ENCODE results near the gene ARHGAP28.

ARHGAP28 gene

DNA sequence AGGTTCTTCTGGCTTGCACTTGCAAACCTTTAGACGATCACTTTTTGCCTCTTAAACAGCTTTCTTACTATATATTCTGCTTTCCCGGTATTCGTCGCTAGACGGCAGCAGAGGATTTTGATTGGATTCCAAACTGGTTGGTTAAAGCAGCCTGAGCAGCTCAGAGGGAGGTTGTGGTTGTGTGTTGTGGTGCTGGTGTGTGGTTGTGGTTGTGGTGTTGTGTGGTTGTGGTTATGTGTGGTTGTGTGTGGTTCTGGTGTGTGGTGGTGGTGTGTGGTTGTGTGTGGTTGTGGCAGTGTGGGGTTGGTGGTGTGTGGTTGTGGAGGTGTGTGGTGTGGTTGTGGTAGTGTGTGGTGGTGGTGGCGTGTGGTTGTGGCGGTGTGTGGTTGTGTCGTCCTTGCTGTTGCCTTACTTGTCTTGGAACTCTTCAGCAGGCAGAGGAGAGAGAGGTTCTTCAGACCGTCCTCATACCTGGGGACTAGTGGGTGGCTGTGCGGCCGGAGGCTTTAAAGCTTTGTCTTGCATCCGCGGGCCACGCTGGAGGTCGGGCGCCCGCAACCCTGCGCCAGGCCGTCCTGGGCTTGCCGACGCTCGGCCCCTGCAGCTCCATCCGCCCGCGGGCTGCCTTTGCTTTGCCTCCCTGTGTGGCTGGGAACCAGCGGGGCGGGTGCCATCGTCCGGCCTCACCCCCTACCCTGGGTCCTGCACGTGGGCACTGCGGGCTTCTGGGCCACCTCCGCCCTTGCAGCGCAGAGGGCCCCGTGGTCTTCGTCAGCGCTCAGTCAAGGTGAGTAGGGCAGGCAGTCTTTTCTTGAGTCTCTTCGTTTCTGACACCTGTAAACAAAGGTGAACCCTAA is 190.8 kb downstream of the ARHGAP28 start:
- DNase-seq (ENCODE audit: low read depth): peak; percentile 62
- no peak overlapping the region for H3K4me3 ChIP-seq (ENCODE audit: low read depth, low read length)
- TF ChIP-seq, protein P1, sequence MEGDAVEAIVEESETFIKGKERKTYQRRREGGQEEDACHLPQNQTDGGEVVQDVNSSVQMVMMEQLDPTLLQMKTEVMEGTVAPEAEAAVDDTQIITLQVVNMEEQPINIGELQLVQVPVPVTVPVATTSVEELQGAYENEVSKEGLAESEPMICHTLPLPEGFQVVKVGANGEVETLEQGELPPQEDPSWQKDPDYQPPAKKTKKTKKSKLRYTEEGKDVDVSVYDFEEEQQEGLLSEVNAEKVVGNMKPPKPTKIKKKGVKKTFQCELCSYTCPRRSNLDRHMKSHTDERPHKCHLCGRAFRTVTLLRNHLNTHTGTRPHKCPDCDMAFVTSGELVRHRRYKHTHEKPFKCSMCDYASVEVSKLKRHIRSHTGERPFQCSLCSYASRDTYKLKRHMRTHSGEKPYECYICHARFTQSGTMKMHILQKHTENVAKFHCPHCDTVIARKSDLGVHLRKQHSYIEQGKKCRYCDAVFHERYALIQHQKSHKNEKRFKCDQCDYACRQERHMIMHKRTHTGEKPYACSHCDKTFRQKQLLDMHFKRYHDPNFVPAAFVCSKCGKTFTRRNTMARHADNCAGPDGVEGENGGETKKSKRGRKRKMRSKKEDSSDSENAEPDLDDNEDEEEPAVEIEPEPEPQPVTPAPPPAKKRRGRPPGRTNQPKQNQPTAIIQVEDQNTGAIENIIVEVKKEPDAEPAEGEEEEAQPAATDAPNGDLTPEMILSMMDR (IDR thresholded peaks at IDR 0.05; ENCODE audit: control insufficient read depth, extremely low read depth, insufficient read depth): peak; percentile 88

DNA sequence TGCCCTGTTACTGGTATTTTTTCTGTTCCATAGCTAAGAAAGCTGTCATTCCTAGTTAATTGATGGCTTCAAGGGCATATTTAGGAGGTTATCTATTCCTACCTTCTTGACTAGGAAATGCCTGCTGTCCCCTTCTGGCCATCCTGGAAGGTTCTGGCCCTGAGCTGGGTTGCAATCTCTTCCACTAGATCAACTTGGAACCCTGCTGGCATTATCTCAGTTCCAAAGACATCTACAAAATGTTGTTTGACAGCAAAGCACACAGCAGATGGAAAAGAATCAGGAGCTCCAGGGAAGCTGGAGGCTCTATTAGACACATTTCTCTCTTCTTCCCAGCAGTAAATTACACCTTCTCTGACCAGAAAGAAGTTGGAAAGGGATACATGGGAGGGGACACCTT is 192.1 kb downstream of the ARHGAP28 start:
- DNase-seq (ENCODE audit: low read depth): no peak
- TF ChIP-seq, protein P1 (IDR thresholded peaks at IDR 0.05; ENCODE audit: control insufficient read depth, extremely low read depth, insufficient read depth): no peak
- H3K4me3 ChIP-seq (ENCODE audit: low read depth, low read length): no peak overlapping the region

DNA sequence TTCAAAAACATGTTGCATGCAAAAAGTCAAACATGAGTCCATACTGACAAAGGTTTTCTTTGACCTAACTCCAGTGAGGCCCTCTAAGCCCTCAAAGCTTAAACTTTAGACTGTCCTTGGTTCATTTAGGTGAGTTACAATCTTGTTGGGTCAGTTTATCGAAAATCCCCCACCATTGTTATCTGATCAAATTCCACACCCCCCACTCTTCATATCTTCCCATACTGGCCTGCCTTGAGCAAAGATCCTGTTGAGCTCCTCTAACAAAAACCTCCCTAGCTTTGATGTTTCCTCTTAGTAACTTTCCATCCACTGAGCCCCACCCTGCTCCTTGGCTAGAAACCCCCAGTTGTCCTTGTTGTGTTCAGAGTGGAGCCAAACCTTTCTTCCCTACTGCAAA is 193.7 kb downstream of the ARHGAP28 start:
- H3K4me3 ChIP-seq (ENCODE audit: low read depth, low read length): no peak overlapping the region
- TF ChIP-seq, protein P1 (IDR thresholded peaks at IDR 0.05; ENCODE audit: control insufficient read depth, extremely low read depth, insufficient read depth): no peak
- DNase-seq (ENCODE audit: low read depth): no peak

DNA sequence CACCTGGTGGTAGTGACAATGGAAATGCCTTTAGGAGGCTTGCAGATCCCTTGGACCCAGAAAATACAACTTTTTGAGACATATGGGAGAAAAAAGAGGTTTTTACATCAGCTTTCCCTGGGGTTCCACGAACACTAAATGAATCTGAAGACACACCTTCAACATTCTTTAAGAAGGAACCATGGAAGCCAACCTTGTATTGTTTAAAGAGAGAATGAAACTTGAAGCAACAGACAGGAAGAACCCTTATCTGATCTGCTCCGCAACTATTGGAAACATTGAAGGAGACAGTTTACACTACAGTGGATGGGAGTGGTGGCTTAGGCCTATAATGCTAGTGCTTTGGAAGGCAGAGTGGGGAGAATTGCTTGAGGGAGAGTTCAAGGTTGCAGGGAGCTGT is 197.6 kb downstream of the ARHGAP28 start:
- TF ChIP-seq, protein P1 (IDR thresholded peaks at IDR 0.05; ENCODE audit: control insufficient read depth, extremely low read depth, insufficient read depth): no peak
- H3K4me3 ChIP-seq (ENCODE audit: low read depth, low read length): no peak overlapping the region

DNA sequence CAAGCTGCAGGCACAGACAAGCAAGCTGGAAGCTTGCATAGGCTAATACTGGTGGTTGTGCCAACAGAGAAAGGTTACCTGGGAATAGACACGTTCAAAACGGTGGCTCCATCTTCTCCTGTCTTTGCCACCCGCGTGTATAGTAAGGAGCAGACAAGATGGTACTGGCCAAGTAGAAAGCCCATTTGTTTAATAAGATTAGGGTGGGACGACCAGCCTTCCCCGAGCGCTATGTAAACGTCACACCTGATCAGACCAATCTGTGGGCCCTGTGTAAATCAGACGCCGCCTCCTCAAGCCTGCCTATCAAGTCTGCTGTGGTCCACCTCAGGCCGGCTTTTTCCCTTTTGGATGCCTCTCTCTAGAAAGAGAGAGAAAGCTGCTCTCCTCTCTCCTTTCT is 198.8 kb downstream of the ARHGAP28 start:
- TF ChIP-seq, protein P1 (IDR thresholded peaks at IDR 0.05; ENCODE audit: control insufficient read depth, extremely low read depth, insufficient read depth): no peak
- H3K4me3 ChIP-seq (ENCODE audit: low read depth, low read length): no peak overlapping the region
- DNase-seq (ENCODE audit: low read depth): no peak

More for the DNA sequence above, 197.6 kb downstream of the ARHGAP28 start:
- no peak for DNase-seq (ENCODE audit: low read depth)

DNA sequence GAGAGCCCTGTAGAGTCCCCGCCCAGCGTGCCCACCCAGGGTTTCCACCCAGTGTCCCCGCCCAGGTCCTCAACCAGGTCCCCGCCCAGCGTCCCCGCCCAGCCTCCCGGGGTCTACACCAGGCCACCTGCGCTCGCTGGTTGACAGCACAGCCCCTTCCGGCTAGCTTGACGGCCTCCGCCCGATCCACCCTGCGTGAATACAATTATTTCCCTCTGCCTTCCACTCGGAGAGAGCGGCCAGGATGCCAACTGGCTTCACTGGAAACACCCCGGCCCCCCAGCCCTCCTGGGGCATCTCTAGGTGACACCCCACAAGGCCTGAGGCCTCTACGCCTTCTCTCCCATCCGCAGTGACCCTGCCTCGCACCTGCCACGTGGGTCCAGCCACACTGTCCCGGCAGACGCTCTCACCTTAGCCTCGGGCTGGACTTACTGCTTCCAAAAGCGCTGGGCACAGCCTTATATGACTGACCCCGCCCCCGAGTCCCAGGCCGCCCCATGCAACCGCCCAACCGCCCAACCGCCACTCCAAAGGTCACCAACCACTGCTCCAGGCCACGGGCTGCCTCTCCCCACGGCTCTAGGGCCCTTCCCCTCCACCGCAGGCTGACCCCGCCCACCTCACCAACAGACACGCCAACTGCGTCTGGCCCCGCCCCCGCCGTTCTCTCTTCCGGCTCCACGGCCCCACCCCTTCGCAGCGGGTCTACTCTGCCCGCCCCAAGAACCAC is 200.0 kb downstream of the ARHGAP28 start:
- no peak overlapping the region for H3K4me3 ChIP-seq (ENCODE audit: low read depth, low read length)
- DNase-seq (ENCODE audit: low read depth): no peak
- TF ChIP-seq, protein P1 (IDR thresholded peaks at IDR 0.05; ENCODE audit: control insufficient read depth, extremely low read depth, insufficient read depth): no peak

Measured in LNCaP clone FGC (cell line).